Hepatocyte (in vitro differentiated cells): ENCODE results near the gene DUSP14. TPM values are rescaled to one million over a fixed set of nuclear protein-coding genes. Genes with fewer than 3 reads are reported as not detected.

Experiments used
- DNase-seq: peaks from one replicate; pipeline ENCODE4 v3.0.0-alpha.2; 2016; ENCODE audit warnings: low spot score
- H2AFZ ChIP-seq: fragments of 200-600 bp; sonication (generic); 2 replicates; pipeline ENCODE4 v1.6.0; 2016; ENCODE audit warnings: antibody characterized with exemption, mild to moderate bottlenecking
- H3K27ac ChIP-seq: fragments of 200-600 bp; sonication (generic); 2 replicates; pipeline ENCODE4 v1.5.1; 2016; ENCODE audit warnings: mild to moderate bottlenecking
- H3K27me3 ChIP-seq: fragments of 200-600 bp; sonication (generic); 2 replicates; pipeline ENCODE4 v1.6.1; 2016
- H3K36me3 ChIP-seq: fragments of 200-600 bp; sonication (generic); replicated peaks from 2 replicates; pipeline ENCODE4 v1.5.1; 2016; ENCODE audit warnings: low read depth; ENCODE audit not compliant: insufficient read depth
- H3K4me1 ChIP-seq: fragments of 200-600 bp; sonication (generic); 2 replicates; pipeline ENCODE4 v1.5.1; 2016; ENCODE audit warnings: mild to moderate bottlenecking, moderate library complexity; ENCODE audit not compliant: insufficient read depth
- H3K4me2 ChIP-seq: fragments of 200-600 bp; sonication (generic); 2 replicates; pipeline ENCODE4 v1.6.0; 2016
- H3K4me3 ChIP-seq: fragments of 200-600 bp; sonication (generic); 2 replicates; pipeline ENCODE4 v1.5.1; 2016; ENCODE audit warnings: mild to moderate bottlenecking
- H3K79me2 ChIP-seq: fragments of 200-600 bp; sonication (generic); 2 replicates; pipeline ENCODE4 v1.6.0; 2017; ENCODE audit warnings: mild to moderate bottlenecking
- H3K9me2 ChIP-seq: fragments of 200-600 bp; sonication (generic); replicated peaks from 2 replicates; pipeline ENCODE4 v1.6.0; 2017; ENCODE audit warnings: mild to moderate bottlenecking; ENCODE audit not compliant: insufficient read depth
- H3K9me3 ChIP-seq: fragments of 200-600 bp; sonication (generic); 2 replicates; pipeline ENCODE4 v1.5.1; 2016; ENCODE audit warnings: low read depth, mild to moderate bottlenecking
- H4K20me1 ChIP-seq: fragments of 200-600 bp; sonication (generic); 2 replicates; pipeline ENCODE4 v1.6.0; 2016; ENCODE audit warnings: mild to moderate bottlenecking; ENCODE audit not compliant: insufficient read depth, poor library complexity, severe bottlenecking
- CTCF ChIP-seq: fragments of 200-600 bp; sonication (generic); IDR thresholded peaks from 2 replicates; pipeline ENCODE4 v1.5.1; 2016; ENCODE audit warnings: antibody characterized with exemption, mild to moderate bottlenecking; ENCODE audit not compliant: poor library complexity
- EZH2 ChIP-seq: fragments of 200-600 bp; sonication (generic); IDR thresholded peaks from 2 replicates; pipeline ENCODE4 v1.6.1; 2016; ENCODE audit warnings: antibody characterized with exemption, mild to moderate bottlenecking, borderline replicate concordance
- EZH2phosphoT487 ChIP-seq: fragments of 200-600 bp; sonication (generic); IDR thresholded peaks from one replicate; pipeline ENCODE4 v1.6.1; 2018; ENCODE audit warnings: antibody characterized with exemption, mild to moderate bottlenecking, low read depth, moderate library complexity; ENCODE audit not compliant: unreplicated experiment, severe bottlenecking
- WGBS: methylation state at CpG from one replicate; pipeline ENCODE4 v1.1.6; 2016; ENCODE audit warnings: low lambda C conversion rate; ENCODE audit errors: missing lambda C conversion rate; 5-methylcytosine and 5-hydroxymethylcytosine counted together
- polyA plus RNA-seq: library from polyadenylated mRNA; unstranded; fragments of >200 nt; fragmentation: Nextera tagmentation; extraction: Ambion mirVana; gene quantifications from 2 replicates; pipeline ENCODE4 v1.2.1, GENCODE V29; 2016
- total RNA-seq: library from RNA; depleted of rRNA; stranded (reverse); fragments of >200 nt; gene quantifications from 2 replicates; pipeline ENCODE4 v1.2.3, GENCODE V29; 2014

DUSP14 gene
- total and polyA plus RNA-seq, 2 experiments from 2014 or later: 28.8 to 33.3 TPM

GRCh38 chr17:37466471-37466870, 23.2 kb upstream of the DUSP14 start:
- Histone ChIP-seq H3K4me1 (no peaks in the 10 kb centered on the region), H4K20me1 (no peaks in the 10 kb centered on the region), H3K4me2 (no peak overlapping the region), H2AFZ (no peak overlapping the region), H3K9me3 (no peaks in the 10 kb centered on the region), H3K4me3 (no peak overlapping the region), H3K9me2 (no peaks in the 10 kb centered on the region), H3K79me2 (no peaks in the 10 kb centered on the region), H3K36me3 (no peaks in the 10 kb centered on the region), H3K27me3 (no peaks in the 10 kb centered on the region), H3K27ac (no peak overlapping the region)
- DNase-seq: no peak
- 89% methylated on average over 1 of the region's 1 CpG for WGBS
- TF ChIP-seq CTCF: no peak
- no peak for TF ChIP-seq EZH2phosphoT487
- TF ChIP-seq EZH2: no peak

GRCh38 chr17:37470181-37470580, 19.5 kb upstream of the DUSP14 start:
- Histone ChIP-seq H3K4me2 (no peak overlapping the region), H3K27me3 (no peaks in the 10 kb centered on the region), H3K9me3 (no peaks in the 10 kb centered on the region), H3K4me3 (no peak overlapping the region), H3K36me3 (no peaks in the 10 kb centered on the region), H3K79me2 (no peaks in the 10 kb centered on the region), H3K4me1 (no peaks in the 10 kb centered on the region), H4K20me1 (no peaks in the 10 kb centered on the region), H3K9me2 (no peaks in the 10 kb centered on the region), H3K27ac (no peak overlapping the region), H2AFZ (no peak overlapping the region)
- TF ChIP-seq CTCF: no peak
- no peak for TF ChIP-seq EZH2phosphoT487
- no peak for TF ChIP-seq EZH2
- 100% methylated on average over 7 of the region's 7 CpGs for WGBS
- no peak for DNase-seq

- H3K79me2 ChIP-seq: no peaks in the 10 kb centered on the region
These were observed 13.8 kb upstream of the DUSP14 start for GRCh38 chr17:37475731-37476420.

More at GRCh38 chr17:37475731-37476420, 13.8 kb upstream of the DUSP14 start:
- Histone ChIP-seq H3K27ac (peak overlapping the region; percentile 66), H3K4me1 (no peaks in the 10 kb centered on the region), H3K9me3 (no peaks in the 10 kb centered on the region), H3K27me3 (no peaks in the 10 kb centered on the region), H3K4me2 (no peak overlapping the region), H3K36me3 (no peaks in the 10 kb centered on the region), H2AFZ (no peak overlapping the region), H3K9me2 (no peaks in the 10 kb centered on the region), H4K20me1 (no peaks in the 10 kb centered on the region), H3K4me3 (no peak overlapping the region)
- TF ChIP-seq CTCF: no peak
- TF ChIP-seq EZH2: no peak
- TF ChIP-seq EZH2phosphoT487: no peak
- WGBS: 100% methylated on average over 1 of the region's 1 CpG
- no peak for DNase-seq
